ENCODE measurements around the gene PRSS27. TPM values are rescaled to one million over a fixed set of nuclear protein-coding genes. Genes with fewer than 3 reads are reported as not detected.

PRSS27 gene
- total RNA-seq, 1 donor from 2014 or later = 1.3 TPM

GRCh38 chr16:2712546-2712945, 7.5 kb downstream of the PRSS27 start:
- no peak for ATAC-seq
- intact Hi-C loops (cut with DNase I) = no loop called here
- Histone ChIP-seq H3K4me3 (no peak overlapping the region), H3K27ac (no peak overlapping the region), H3K4me1 (peaks cover 5% of the 10 kb centered on the region), H3K27me3 (ENCODE audit: low read depth) (peaks cover 6% of the 10 kb centered on the region), H3K9me3 (no peaks in the 10 kb centered on the region), H3K36me3 (peaks cover 28% of the 10 kb centered on the region)
- no peak for TF ChIP-seq CTCF (IDR thresholded peaks at IDR 0.05)
- DNase-seq = no peak

GRCh38 chr16:2712063-2712441, 8.0 kb downstream of the PRSS27 start:
- peaks cover 6% of the 10 kb centered on the region for H3K27me3 ChIP-seq (ENCODE audit: low read depth)
- no peak for TF ChIP-seq CTCF (IDR thresholded peaks at IDR 0.05)
- peaks cover 5% of the 10 kb centered on the region for H3K4me1 ChIP-seq
- H3K4me3 ChIP-seq = no peak overlapping the region
- no peaks in the 10 kb centered on the region for H3K9me3 ChIP-seq
- H3K36me3 ChIP-seq = peaks cover 33% of the 10 kb centered on the region
- no peak for ATAC-seq
- no peak for DNase-seq
- H3K27ac ChIP-seq = no peak overlapping the region
- intact Hi-C loops (cut with DNase I) = no loop called here

GRCh38 chr16:2711370-2712062, 8.5 kb downstream of the PRSS27 start:
- H3K9me3 ChIP-seq = no peaks in the 10 kb centered on the region
- no peak overlapping the region for H3K27ac ChIP-seq
- intact Hi-C loops (cut with DNase I) = no loop called here
- peaks cover 5% of the 10 kb centered on the region for H3K4me1 ChIP-seq
- ATAC-seq = no peak
- no peak for DNase-seq
- no peak for TF ChIP-seq CTCF (IDR thresholded peaks at IDR 0.05)
- H3K27me3 ChIP-seq (ENCODE audit: low read depth) = peaks cover 6% of the 10 kb centered on the region
- H3K4me3 ChIP-seq = no peak overlapping the region
- peaks cover 34% of the 10 kb centered on the region for H3K36me3 ChIP-seq

GRCh38 chr16:2710711-2711231, 9.3 kb downstream of the PRSS27 start:
- H3K27ac ChIP-seq = no peak overlapping the region
- no peak for DNase-seq
- H3K9me3 ChIP-seq = no peaks in the 10 kb centered on the region
- H3K36me3 ChIP-seq = peaks cover 40% of the 10 kb centered on the region
- no peak for TF ChIP-seq CTCF (IDR thresholded peaks at IDR 0.05)
- H3K4me3 ChIP-seq = no peak overlapping the region
- H3K4me1 ChIP-seq = peaks cover 3% of the 10 kb centered on the region
- intact Hi-C loops (cut with DNase I) = no loop called here
- H3K27me3 ChIP-seq (ENCODE audit: low read depth) = peaks cover 2% of the 10 kb centered on the region
- no peak for ATAC-seq

- H3K27ac ChIP-seq = no peak overlapping the region
- no peaks in the 10 kb centered on the region for H3K4me1 ChIP-seq
- ATAC-seq (no peak), DNase-seq (no peak)
- no peak for TF ChIP-seq CTCF (IDR thresholded peaks at IDR 0.05)
- no peak overlapping the region for H3K4me3 ChIP-seq
- no peaks in the 10 kb centered on the region for H3K9me3 ChIP-seq
- peaks cover 46% of the 10 kb centered on the region for H3K36me3 ChIP-seq
- intact Hi-C loops (cut with DNase I) = no loop called here
- H3K27me3 ChIP-seq (ENCODE audit: low read depth) = no peaks in the 10 kb centered on the region
Measured at GRCh38 chr16:2710021-2710710, 9.9 kb downstream of the PRSS27 start.

Measured in lower lobe of right lung (tissue), 2 donors.